ENCODE measurements around the gene UBN1. TPM values are rescaled to one million over a fixed set of nuclear protein-coding genes. Genes with fewer than 3 reads are reported as not detected.
A peak's percentile ranks its signal among the peaks of the same experiment; 100 is the strongest.
"Not testable (repeated sequence)": the region's sequence is repeated elsewhere in the genome, so short reads cannot be mapped to it uniquely, and the experiment has no call there.

Gene UBN1
- total and polyA plus RNA-seq, 2 of the 13 experiments (the other 11 are each of a cell fraction or from before 2014, with no cell fraction given) = 10.6 to 23.5 TPM

DNA sequence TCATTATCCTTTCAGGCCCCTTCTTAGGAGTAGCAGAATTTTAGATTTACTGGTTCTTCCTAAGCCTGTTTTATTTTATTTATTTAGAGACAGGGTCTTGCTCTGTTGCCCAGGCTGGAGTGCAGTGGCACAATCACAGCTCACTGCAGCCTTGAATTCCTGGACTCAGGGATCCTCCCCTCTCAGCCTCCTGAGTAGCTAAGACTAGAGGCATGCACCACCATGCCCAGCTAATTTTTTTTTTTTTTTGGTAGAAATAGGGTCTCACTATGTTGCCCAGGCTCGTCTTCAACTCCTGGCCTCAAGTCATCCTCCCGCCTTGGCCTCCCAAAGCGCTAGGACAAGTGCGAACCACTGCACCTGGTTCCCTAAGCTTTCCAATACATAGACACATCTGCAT is 82.3 kb downstream of the UBN1 start:
- H4K20me1 ChIP-seq (ENCODE audit: insufficient read depth, low read length); H3K9me3 ChIP-seq (ENCODE audit: low read length); H3K36me3 ChIP-seq (replicated peaks in 1 of 2; ENCODE audit: control insufficient read depth in 1 of 2, insufficient read depth in 2 of 2, low read length in 2 of 2); H3K79me2 ChIP-seq (ENCODE audit: insufficient read depth, low read length); H3K27me3 ChIP-seq (ENCODE audit: control insufficient read depth in 1 of 2, insufficient read depth in 2 of 2, low read length in 2 of 2); H3K4me2 ChIP-seq (ENCODE audit: low read depth, low read length); H2AFZ ChIP-seq (ENCODE audit: low read length); intact Hi-C loops (cut with micrococcal nuclease; ENCODE audit: unreplicated experiment); CTCF ChIA-PET (ENCODE audit: low intra/inter-chr PET ratio, low total read pairs); H3K27ac ChIP-seq (ENCODE audit: extremely low read length, insufficient read depth, low read length); BruUV-seq (replicated peaks); FAIRE-seq; ATAC-seq; H3K4me3 ChIP-seq (replicated peaks in 1 of 3; ENCODE audit: insufficient read depth in 1 of 3, low read depth in 2 of 3, low read length in 3 of 3); H3K9ac ChIP-seq (ENCODE audit: insufficient read depth, low read depth, low read length); DNase-seq (ENCODE audit: low spot score); in situ Hi-C loops (cut with HindIII; ENCODE audit: extremely low pct_ligation_motif_present, low pct_unique_long_range_greater_than_20kb): not testable (repeated sequence)
- WGBS (ENCODE audit: low lambda C conversion rate) = 99% methylated on average over 4 of the region's 4 CpGs
- H3K4me1 ChIP-seq (ENCODE audit: insufficient read depth, low read length) = peaks cover 15% of the 10 kb centered on the region
- POLR2A ChIA-PET = interaction anchor here (1.6 kb wide), 1 partner anchor 14 kb away, joined by 4 read pairs; no protein-coding TSS in a partner anchor
- TF ChIP-seq ZNF770 (CRISPR knock-in tag; IDR thresholded peaks at IDR 0.05) (peak; percentile 43; the same call in 1 of the 2 replicates), ZNF121 (CRISPR knock-in tag; IDR thresholded peaks at IDR 0.05) (peak; percentile 71)

DNA sequence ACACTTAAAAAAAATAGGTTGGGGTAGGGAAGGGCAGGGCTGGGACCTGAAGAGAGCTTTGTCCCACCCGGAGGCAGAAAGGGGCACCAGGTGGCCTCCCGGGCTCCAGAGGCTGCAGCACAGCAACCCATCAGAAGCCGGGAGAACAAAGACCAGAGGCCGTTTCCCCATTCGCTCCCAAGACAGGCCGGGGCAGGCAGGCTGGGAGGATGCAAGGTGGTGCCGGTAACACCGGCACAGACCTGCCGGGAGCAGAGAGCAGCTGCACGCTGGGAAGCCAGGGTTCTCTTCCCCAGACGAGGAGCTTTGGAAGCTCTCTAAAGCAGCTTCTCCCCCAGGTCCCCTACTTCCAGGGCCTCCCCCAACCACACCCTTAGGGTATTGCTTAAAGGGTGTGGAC is 84.1 kb downstream of the UBN1 start:
- Histone ChIP-seq H2AFZ (ENCODE audit: low read length) (no peak overlapping the region), H4K20me1 (ENCODE audit: insufficient read depth, low read length) (no peaks in the 10 kb centered on the region), H3K27me3 (ENCODE audit: control insufficient read depth in 1 of 2, insufficient read depth in 2 of 2, low read length in 2 of 2) (no peaks in the 10 kb centered on the region), H3K27ac (ENCODE audit: extremely low read length, insufficient read depth, low read length) (no peak overlapping the region), H3K4me3 (replicated peaks in 1 of 3; ENCODE audit: insufficient read depth in 1 of 3, low read depth in 2 of 3, low read length in 3 of 3) (no peak overlapping the region), H3K36me3 (replicated peaks in 1 of 2; ENCODE audit: control insufficient read depth in 1 of 2, insufficient read depth in 2 of 2, low read length in 2 of 2) (peaks cover 0 to 1% of the 10 kb centered on the region in 2 experiments; a peak in 2 of 5 replicates), H3K4me2 (ENCODE audit: low read depth, low read length) (no peak overlapping the region), H3K9me3 (ENCODE audit: low read length) (peaks cover 6% of the 10 kb centered on the region; the same call in 1 of the 2 replicates), H3K4me1 (ENCODE audit: insufficient read depth, low read length) (peaks cover 12% of the 10 kb centered on the region; the same call in 1 of the 2 replicates), H3K9ac (ENCODE audit: insufficient read depth, low read depth, low read length) (no peak overlapping the region), H3K79me2 (ENCODE audit: insufficient read depth, low read length) (peaks cover 2% of the 10 kb centered on the region)
- CTCF ChIA-PET (ENCODE audit: low intra/inter-chr PET ratio, low total read pairs) = no interaction called here
- no peak for DNase-seq (ENCODE audit: low spot score)
- no TSS peak for BruUV-seq (replicated peaks)
- 90% methylated on average over 11 of the region's 11 CpGs for WGBS (ENCODE audit: low lambda C conversion rate)
- no peak for ATAC-seq
- FAIRE-seq = no peak
- in situ Hi-C loops (cut with HindIII; ENCODE audit: extremely low pct_ligation_motif_present, low pct_unique_long_range_greater_than_20kb) = no loop called here
- intact Hi-C loops (cut with micrococcal nuclease; ENCODE audit: unreplicated experiment) = no loop called here
- POLR2A ChIA-PET = interaction anchor here (1.0 to 1.6 kb wide), 3 partner anchors 12 to 26 kb away, joined by 3 to 6 read pairs (median 4); no protein-coding TSS in a partner anchor
- TF ChIP-seq, protein P1, sequence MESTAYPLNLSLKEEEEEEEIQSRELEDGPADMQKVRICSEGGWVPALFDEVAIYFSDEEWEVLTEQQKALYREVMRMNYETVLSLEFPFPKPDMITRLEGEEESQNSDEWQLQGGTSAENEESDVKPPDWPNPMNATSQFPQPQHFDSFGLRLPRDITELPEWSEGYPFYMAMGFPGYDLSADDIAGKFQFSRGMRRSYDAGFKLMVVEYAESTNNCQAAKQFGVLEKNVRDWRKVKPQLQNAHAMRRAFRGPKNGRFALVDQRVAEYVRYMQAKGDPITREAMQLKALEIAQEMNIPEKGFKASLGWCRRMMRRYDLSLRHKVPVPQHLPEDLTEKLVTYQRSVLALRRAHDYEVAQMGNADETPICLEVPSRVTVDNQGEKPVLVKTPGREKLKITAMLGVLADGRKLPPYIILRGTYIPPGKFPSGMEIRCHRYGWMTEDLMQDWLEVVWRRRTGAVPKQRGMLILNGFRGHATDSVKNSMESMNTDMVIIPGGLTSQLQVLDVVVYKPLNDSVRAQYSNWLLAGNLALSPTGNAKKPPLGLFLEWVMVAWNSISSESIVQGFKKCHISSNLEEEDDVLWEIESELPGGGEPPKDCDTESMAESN (CRISPR knock-in tag; conservative IDR thresholded peaks at IDR 0.05) = no peak
- TF ChIP-seq ETV5 (CRISPR knock-in tag; IDR thresholded peaks at IDR 0.05; ENCODE audit: borderline replicate concordance) = no peak
- TF ChIP-seq, protein P2, sequence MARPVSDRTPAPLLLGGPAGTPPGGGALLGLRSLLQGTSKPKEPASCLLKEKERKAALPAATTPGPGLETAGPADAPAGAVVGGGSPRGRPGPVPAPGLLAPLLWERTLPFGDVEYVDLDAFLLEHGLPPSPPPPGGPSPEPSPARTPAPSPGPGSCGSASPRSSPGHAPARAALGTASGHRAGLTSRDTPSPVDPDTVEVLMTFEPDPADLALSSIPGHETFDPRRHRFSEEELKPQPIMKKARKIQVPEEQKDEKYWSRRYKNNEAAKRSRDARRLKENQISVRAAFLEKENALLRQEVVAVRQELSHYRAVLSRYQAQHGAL (CRISPR knock-in tag; IDR thresholded peaks at IDR 0.05; ENCODE audit: not compliant biosample characterization) = no peak
- TF ChIP-seq THAP7 (CRISPR knock-in tag; IDR thresholded peaks at IDR 0.05) = no peak
- TF ChIP-seq ZNF34 (CRISPR knock-in tag; IDR thresholded peaks at IDR 0.05; ENCODE audit: borderline replicate concordance) = no peak
- no peak for TF ChIP-seq ZC3H4 (CRISPR knock-in tag; IDR thresholded peaks at IDR 0.05; ENCODE audit: borderline replicate concordance)
- no peak for TF ChIP-seq ARNT2 (CRISPR knock-in tag; IDR thresholded peaks at IDR 0.05; ENCODE audit: low read depth)
- no peak for TF ChIP-seq ZNF260 (CRISPR knock-in tag; IDR thresholded peaks at IDR 0.05; ENCODE audit: borderline replicate concordance, low read depth)
- no peak for TF ChIP-seq PCBP1 (IDR thresholded peaks at IDR 0.05; ENCODE audit: borderline replicate concordance, low read depth, low read length)
- no peak for TF ChIP-seq GTF2F1 (IDR thresholded peaks at IDR 0.05; ENCODE audit: low read length)

Data from HepG2 (cell line).